NCI-H2029 (cell line): Measurements from ENCODE around the gene TMUB1.

Experiments used
- DNase-seq: peaks from one replicate; lab custom pipeline; 2025; lab: John Stamatoyannopoulos, UW

The TMUB1 gene

GRCh38 chr7:151085329-151085690, 2.0 kb upstream of the TMUB1 start:
- DNase-seq = no peak

GRCh38 chr7:151083824-151084160, 499 bp upstream of the TMUB1 start:
- no peak for DNase-seq

- no peak for DNase-seq
Observed at GRCh38 chr7:151082141-151083070, 887 bp downstream of the TMUB1 start.

- DNase-seq = no peak
Observed at GRCh38 chr7:151081170-151082101, 1.9 kb downstream of the TMUB1 start.

GRCh38 chr7:151080522-151081169, 2.6 kb downstream of the TMUB1 start, which contains the start of gene FASTK:
TSS of gene FASTK (minus strand) at chr7:151080809. CDS start at chr7:151080766, 43 bp downstream.
- peak; percentile 83 for DNase-seq

- no peak for DNase-seq
Observed at GRCh38 chr7:151080067-151080521, 3.2 kb downstream of the TMUB1 start.

- no peak for DNase-seq
Observed at GRCh38 chr7:151079199-151079910, 3.9 kb downstream of the TMUB1 start.

- no peak for DNase-seq
Observed at GRCh38 chr7:151078233-151079040, 4.9 kb downstream of the TMUB1 start.

- DNase-seq = no peak
Observed at GRCh38 chr7:151077705-151078232, 5.5 kb downstream of the TMUB1 start.

- no peak for DNase-seq
Observed at GRCh38 chr7:151076863-151077704, 6.2 kb downstream of the TMUB1 start.

GRCh38 chr7:151075978-151076426, 7.3 kb downstream of the TMUB1 start:
- DNase-seq = no peak

GRCh38 chr7:151075662-151075971, 7.7 kb downstream of the TMUB1 start:
- no peak for DNase-seq

- DNase-seq = no peak
Observed at GRCh38 chr7:151074817-151075661, 8.3 kb downstream of the TMUB1 start.

- no peak for DNase-seq
Observed at GRCh38 chr7:151073990-151074389, 9.3 kb downstream of the TMUB1 start.

- no peak for DNase-seq
Observed at GRCh38 chr7:151071032-151071866, 12.0 kb downstream of the TMUB1 start.

GRCh38 chr7:151070574-151070960, 12.7 kb downstream of the TMUB1 start:
- no peak for DNase-seq

- no peak for DNase-seq
Observed at GRCh38 chr7:151069841-151070573, 13.3 kb downstream of the TMUB1 start.
